ENCODE data around the gene PPME1.

- TF ChIP-seq CTCF (IDR thresholded peaks at IDR 0.05) (no peak), POLR2AphosphoS5 (IDR thresholded peaks at IDR 0.05; ENCODE audit: low read depth, low read length) (no peak), SIN3A (IDR thresholded peaks at IDR 0.05; ENCODE audit: borderline replicate concordance, insufficient read depth, low read depth, low read length) (no peak)
Measured at GRCh38 chr11:74288161-74288560, 117.1 kb downstream of the PPME1 start.
